ENCODE data around the gene BCL7A.

The BCL7A gene

GRCh38 chr12:122029620-122030423 is 8.1 kb downstream of the BCL7A start:
- Histone ChIP-seq H3K4me2 (ENCODE audit: low read depth, low read length, poor library complexity, severe bottlenecking) (no peak overlapping the region), H3K27me3 (ENCODE audit: insufficient read depth, low read length, poor library complexity, severe bottlenecking) (no peaks in the 10 kb centered on the region), H3K4me3 (ENCODE audit: low read length, poor library complexity, severe bottlenecking) (no peak overlapping the region), H3F3A (ENCODE audit: low read depth) (no peaks in the 10 kb centered on the region), H3K9me2 (replicated peaks; ENCODE audit: low read depth, low read length) (no peaks in the 10 kb centered on the region), H3K9me3 (ENCODE audit: insufficient read depth, low read depth, low read length) (no peaks in the 10 kb centered on the region), H3K79me2 (ENCODE audit: insufficient read depth, low read length) (peaks cover 87% of the 10 kb centered on the region), H2AFZ (ENCODE audit: low read length) (no peak overlapping the region), H3K4me1 (ENCODE audit: insufficient read depth, low read length, poor library complexity, severe bottlenecking) (peaks cover 9% of the 10 kb centered on the region), H3K36me3 (ENCODE audit: insufficient read depth, low read length) (peaks cover 8% of the 10 kb centered on the region; the same call in 1 of the 2 replicates), H3K9ac (ENCODE audit: low read depth, low read length, poor library complexity, severe bottlenecking) (no peak overlapping the region), H4K20me1 (ENCODE audit: insufficient read depth, low read length, poor library complexity, severe bottlenecking) (peaks cover 41% of the 10 kb centered on the region)
- TF ChIP-seq EZH2phosphoT487 (IDR thresholded peaks at IDR 0.05; ENCODE audit: borderline replicate concordance) (no peak), CTCF (conservative IDR thresholded peaks at IDR 0.05; ENCODE audit: low read length) (no peak)

GRCh38 chr12:122030424-122031035 is 8.8 kb downstream of the BCL7A start:
- no peak overlapping the region for H3K9ac ChIP-seq (ENCODE audit: low read depth, low read length, poor library complexity, severe bottlenecking)
- no peak overlapping the region for H3K4me3 ChIP-seq (ENCODE audit: low read length, poor library complexity, severe bottlenecking)
- peaks cover 15% of the 10 kb centered on the region; the same call in 1 of the 2 replicates for H3K36me3 ChIP-seq (ENCODE audit: insufficient read depth, low read length)
- peaks cover 9% of the 10 kb centered on the region for H3K4me1 ChIP-seq (ENCODE audit: insufficient read depth, low read length, poor library complexity, severe bottlenecking)
- no peaks in the 10 kb centered on the region for H3K27me3 ChIP-seq (ENCODE audit: insufficient read depth, low read length, poor library complexity, severe bottlenecking)
- H3K9me3 ChIP-seq (ENCODE audit: insufficient read depth, low read depth, low read length): no peaks in the 10 kb centered on the region
- no peaks in the 10 kb centered on the region for H3K9me2 ChIP-seq (replicated peaks; ENCODE audit: low read depth, low read length)
- no peak overlapping the region for H3K4me2 ChIP-seq (ENCODE audit: low read depth, low read length, poor library complexity, severe bottlenecking)
- H3K79me2 ChIP-seq (ENCODE audit: insufficient read depth, low read length): peaks cover 80% of the 10 kb centered on the region
- no peaks in the 10 kb centered on the region for H3F3A ChIP-seq (ENCODE audit: low read depth)
- no peak overlapping the region for H2AFZ ChIP-seq (ENCODE audit: low read length)
- peaks cover 41% of the 10 kb centered on the region for H4K20me1 ChIP-seq (ENCODE audit: insufficient read depth, low read length, poor library complexity, severe bottlenecking)
- no peak for TF ChIP-seq CTCF (conservative IDR thresholded peaks at IDR 0.05; ENCODE audit: low read length)
- no peak for TF ChIP-seq EZH2phosphoT487 (IDR thresholded peaks at IDR 0.05; ENCODE audit: borderline replicate concordance)

DNA sequence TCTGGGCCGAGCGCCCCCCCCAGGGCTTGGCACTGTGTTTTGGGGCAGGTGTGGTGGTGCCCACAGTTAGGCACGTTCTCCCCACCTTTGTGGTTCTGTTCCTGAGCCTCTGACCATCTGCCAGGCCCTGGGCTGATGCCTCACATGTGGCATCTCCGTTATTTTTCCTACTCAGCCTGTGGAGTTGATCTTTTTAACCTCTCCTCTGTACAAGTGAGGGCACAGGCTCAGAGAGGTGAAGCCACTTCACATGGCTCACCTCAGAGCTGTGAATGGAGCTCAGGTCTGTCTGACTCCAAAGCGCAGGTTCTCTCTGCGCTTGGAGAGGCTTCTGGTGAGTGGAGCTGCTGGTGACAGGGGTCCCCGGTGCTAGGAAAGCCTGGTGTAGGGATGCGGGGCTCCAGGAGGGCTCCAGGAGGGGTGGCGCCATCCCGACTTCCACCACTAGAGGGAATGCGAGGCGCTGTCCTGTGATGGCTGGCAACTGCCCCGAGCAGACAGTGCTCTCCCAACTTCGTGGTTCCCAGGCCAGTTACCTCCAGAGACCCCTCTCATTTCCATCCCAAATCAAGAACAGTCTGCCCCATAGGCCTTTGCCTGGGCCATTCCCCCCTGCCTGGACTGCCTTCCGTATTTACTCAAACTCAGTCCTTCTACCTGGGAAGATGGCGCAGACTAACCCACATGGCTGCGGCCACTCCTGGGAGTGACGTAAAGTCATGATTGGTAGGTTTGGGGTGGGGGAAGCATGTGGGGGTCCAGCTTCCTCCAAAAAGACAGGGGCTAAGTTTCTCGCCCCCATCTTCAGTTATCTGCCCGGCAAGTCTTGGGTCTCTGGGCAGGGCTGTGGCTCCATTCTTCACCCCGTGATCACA is 9.9 kb downstream of the BCL7A start:
- Histone ChIP-seq H3K9ac (ENCODE audit: low read depth, low read length, poor library complexity, severe bottlenecking) (no peak overlapping the region), H2AFZ (ENCODE audit: low read length) (no peak overlapping the region), H3K9me3 (ENCODE audit: insufficient read depth, low read depth, low read length) (no peaks in the 10 kb centered on the region), H3F3A (ENCODE audit: low read depth) (no peaks in the 10 kb centered on the region), H3K4me2 (ENCODE audit: low read depth, low read length, poor library complexity, severe bottlenecking) (no peak overlapping the region), H3K27me3 (ENCODE audit: insufficient read depth, low read length, poor library complexity, severe bottlenecking) (no peaks in the 10 kb centered on the region), H3K9me2 (replicated peaks; ENCODE audit: low read depth, low read length) (no peaks in the 10 kb centered on the region), H3K4me1 (ENCODE audit: insufficient read depth, low read length, poor library complexity, severe bottlenecking) (peaks cover 9% of the 10 kb centered on the region), H3K79me2 (ENCODE audit: insufficient read depth, low read length) (peaks cover 70% of the 10 kb centered on the region), H3K36me3 (ENCODE audit: insufficient read depth, low read length) (peaks cover 26% of the 10 kb centered on the region; the same call in 1 of the 2 replicates), H4K20me1 (ENCODE audit: insufficient read depth, low read length, poor library complexity, severe bottlenecking) (peaks cover 37% of the 10 kb centered on the region), H3K4me3 (ENCODE audit: low read length, poor library complexity, severe bottlenecking) (no peak overlapping the region)
- TF ChIP-seq EZH2phosphoT487 (IDR thresholded peaks at IDR 0.05; ENCODE audit: borderline replicate concordance): no peak
- TF ChIP-seq CTCF (conservative IDR thresholded peaks at IDR 0.05; ENCODE audit: low read length): peak; percentile 68
